ENCODE results near the gene GRIN2A. TPM values are rescaled to one million over a fixed set of nuclear protein-coding genes. Genes with fewer than 3 reads are reported as not detected.
A peak's percentile ranks its signal among the peaks of the same experiment; 100 is the strongest.

The GRIN2A gene
- polyA plus RNA-seq, 1 donor (not counting 4 experiments of a cell fraction or from before 2014, with no cell fraction given), result 0.01 TPM

GRCh38 chr16:10031473-10031872 lies 150.8 kb downstream of the GRIN2A start:
- dilution Hi-C loops (cut with MboI; ENCODE audit: extremely low pct_ligation_motif_present, low sequenced_read_pairs), result no loop called here
- Histone ChIP-seq H4K20me1 (ENCODE audit: control insufficient read depth, extremely low read depth, insufficient read depth, low read length) (no peaks in the 10 kb centered on the region), H3K4me1 (ENCODE audit: control insufficient read depth, extremely low read depth, insufficient read depth, low read length) (no peaks in the 10 kb centered on the region), H3K27ac (ENCODE audit: control insufficient read depth, insufficient read depth, low read length) (no peak overlapping the region), H3K9me1 (ENCODE audit: control insufficient read depth, extremely low read depth, insufficient read depth, low read length) (no peaks in the 10 kb centered on the region), H3K27me3 (ENCODE audit: control insufficient read depth, extremely low read depth, insufficient read depth, low read length) (no peaks in the 10 kb centered on the region), H3K9ac (ENCODE audit: control insufficient read depth, extremely low read depth, insufficient read depth, low read length) (no peak overlapping the region), H3K9me3 (ENCODE audit: control insufficient read depth, low read depth, low read length) (no peaks in the 10 kb centered on the region), H2AFZ (ENCODE audit: control insufficient read depth, low read length) (no peak overlapping the region), H3K4me3 (ENCODE audit: control insufficient read depth in 2 of 3, extremely low read depth in 1 of 3, insufficient read depth in 2 of 3, low read depth in 1 of 3, low read length in 3 of 3) (no peak overlapping the region), H3K36me3 (ENCODE audit: control insufficient read depth in 2 of 2, extremely low read depth in 1 of 2, insufficient read depth in 2 of 2, low read length in 2 of 2) (no peaks in the 10 kb centered on the region), H3K79me2 (ENCODE audit: control insufficient read depth, insufficient read depth, low read length) (no peaks in the 10 kb centered on the region), H3K4me2 (ENCODE audit: control insufficient read depth, extremely low read depth, insufficient read depth, low read depth, low read length) (no peak overlapping the region)
- DNase-seq (ENCODE audit: low read depth, low spot score) (no peak), FAIRE-seq (no peak)
- TF ChIP-seq EZH2 (IDR thresholded peaks at IDR 0.05; ENCODE audit: low read length) (no peak), CTCF (optimal IDR thresholded peaks at IDR 0.05 in 1 of 3, IDR thresholded peaks at IDR 0.05 in 1 of 3, conservative IDR thresholded peaks at IDR 0.05 in 1 of 3; ENCODE audit: extremely low read depth in 1 of 3, insufficient read depth in 2 of 3, low read length in 3 of 3) (peak in 2 of 3 experiments; percentile 22 to 41)

GRCh38 chr16:10028644-10029043 lies 153.6 kb downstream of the GRIN2A start:
- Histone ChIP-seq H3K27me3 (ENCODE audit: control insufficient read depth, extremely low read depth, insufficient read depth, low read length) (no peaks in the 10 kb centered on the region), H3K4me3 (ENCODE audit: control insufficient read depth in 2 of 3, extremely low read depth in 1 of 3, insufficient read depth in 2 of 3, low read depth in 1 of 3, low read length in 3 of 3) (no peak overlapping the region), H3K4me2 (ENCODE audit: control insufficient read depth, extremely low read depth, insufficient read depth, low read depth, low read length) (no peak overlapping the region), H3K4me1 (ENCODE audit: control insufficient read depth, extremely low read depth, insufficient read depth, low read length) (no peaks in the 10 kb centered on the region), H2AFZ (ENCODE audit: control insufficient read depth, low read length) (no peak overlapping the region), H4K20me1 (ENCODE audit: control insufficient read depth, extremely low read depth, insufficient read depth, low read length) (no peaks in the 10 kb centered on the region), H3K9me1 (ENCODE audit: control insufficient read depth, extremely low read depth, insufficient read depth, low read length) (no peaks in the 10 kb centered on the region), H3K9me3 (ENCODE audit: control insufficient read depth, low read depth, low read length) (no peaks in the 10 kb centered on the region), H3K27ac (ENCODE audit: control insufficient read depth, insufficient read depth, low read length) (no peak overlapping the region), H3K36me3 (ENCODE audit: control insufficient read depth in 2 of 2, extremely low read depth in 1 of 2, insufficient read depth in 2 of 2, low read length in 2 of 2) (no peaks in the 10 kb centered on the region), H3K79me2 (ENCODE audit: control insufficient read depth, insufficient read depth, low read length) (no peaks in the 10 kb centered on the region), H3K9ac (ENCODE audit: control insufficient read depth, extremely low read depth, insufficient read depth, low read length) (no peak overlapping the region)
- no peak for DNase-seq (ENCODE audit: low read depth, low spot score)
- dilution Hi-C loops (cut with MboI; ENCODE audit: extremely low pct_ligation_motif_present, low sequenced_read_pairs), result no loop called here
- no peak for FAIRE-seq
- TF ChIP-seq EZH2 (IDR thresholded peaks at IDR 0.05; ENCODE audit: low read length) (no peak), CTCF (optimal IDR thresholded peaks at IDR 0.05 in 1 of 3, IDR thresholded peaks at IDR 0.05 in 1 of 3, conservative IDR thresholded peaks at IDR 0.05 in 1 of 3; ENCODE audit: extremely low read depth in 1 of 3, insufficient read depth in 2 of 3, low read length in 3 of 3) (no peak)

Measured in keratinocyte (primary cell).